HFF-Myc (cell line): Measurements from ENCODE around the gene FKTN.

Source experiments
- DNase-seq: peaks from one replicate; pipeline ENCODE4 v3.0.0-alpha.2; 2011; ENCODE audit warnings: low read depth; ENCODE audit errors: extremely low read depth
- H3K4me3 ChIP-seq: replicated peaks from 2 replicates; pipeline ENCODE4 v1.5.1; 2011; ENCODE audit warnings: low read depth, mild to moderate bottlenecking, control low read depth, low read length
- TF ChIP-seq, protein P1 (sequence below): IDR thresholded peaks from 2 replicates; pipeline ENCODE4 v1.5.1; 2012; ENCODE audit warnings: mild to moderate bottlenecking, low read depth, low read length, control low read depth; ENCODE audit errors: missing control alignments

The FKTN gene

DNA sequence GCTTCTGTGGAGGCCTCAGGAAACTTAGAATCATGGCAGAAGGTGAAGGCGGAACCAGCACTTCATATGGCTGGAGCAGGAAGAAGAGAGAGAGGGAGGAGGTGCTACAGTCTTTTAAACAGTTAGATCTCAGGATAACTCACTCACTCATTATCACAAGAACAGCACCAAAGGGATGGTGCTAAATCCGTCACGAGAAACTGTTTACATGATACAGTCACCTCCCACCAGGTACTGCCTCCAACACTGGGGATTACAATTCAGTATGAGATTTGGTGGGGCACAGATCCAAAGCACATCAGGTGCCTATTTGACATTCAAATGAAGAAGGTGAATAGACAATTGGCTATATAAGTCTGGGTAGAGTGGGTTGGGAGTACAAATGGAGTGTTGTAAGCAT, 35.2 kb downstream of the FKTN start:
- no peak for DNase-seq
- H3K4me3 ChIP-seq, result no peak overlapping the region
- TF ChIP-seq, protein P1, sequence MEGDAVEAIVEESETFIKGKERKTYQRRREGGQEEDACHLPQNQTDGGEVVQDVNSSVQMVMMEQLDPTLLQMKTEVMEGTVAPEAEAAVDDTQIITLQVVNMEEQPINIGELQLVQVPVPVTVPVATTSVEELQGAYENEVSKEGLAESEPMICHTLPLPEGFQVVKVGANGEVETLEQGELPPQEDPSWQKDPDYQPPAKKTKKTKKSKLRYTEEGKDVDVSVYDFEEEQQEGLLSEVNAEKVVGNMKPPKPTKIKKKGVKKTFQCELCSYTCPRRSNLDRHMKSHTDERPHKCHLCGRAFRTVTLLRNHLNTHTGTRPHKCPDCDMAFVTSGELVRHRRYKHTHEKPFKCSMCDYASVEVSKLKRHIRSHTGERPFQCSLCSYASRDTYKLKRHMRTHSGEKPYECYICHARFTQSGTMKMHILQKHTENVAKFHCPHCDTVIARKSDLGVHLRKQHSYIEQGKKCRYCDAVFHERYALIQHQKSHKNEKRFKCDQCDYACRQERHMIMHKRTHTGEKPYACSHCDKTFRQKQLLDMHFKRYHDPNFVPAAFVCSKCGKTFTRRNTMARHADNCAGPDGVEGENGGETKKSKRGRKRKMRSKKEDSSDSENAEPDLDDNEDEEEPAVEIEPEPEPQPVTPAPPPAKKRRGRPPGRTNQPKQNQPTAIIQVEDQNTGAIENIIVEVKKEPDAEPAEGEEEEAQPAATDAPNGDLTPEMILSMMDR, result no peak

DNA sequence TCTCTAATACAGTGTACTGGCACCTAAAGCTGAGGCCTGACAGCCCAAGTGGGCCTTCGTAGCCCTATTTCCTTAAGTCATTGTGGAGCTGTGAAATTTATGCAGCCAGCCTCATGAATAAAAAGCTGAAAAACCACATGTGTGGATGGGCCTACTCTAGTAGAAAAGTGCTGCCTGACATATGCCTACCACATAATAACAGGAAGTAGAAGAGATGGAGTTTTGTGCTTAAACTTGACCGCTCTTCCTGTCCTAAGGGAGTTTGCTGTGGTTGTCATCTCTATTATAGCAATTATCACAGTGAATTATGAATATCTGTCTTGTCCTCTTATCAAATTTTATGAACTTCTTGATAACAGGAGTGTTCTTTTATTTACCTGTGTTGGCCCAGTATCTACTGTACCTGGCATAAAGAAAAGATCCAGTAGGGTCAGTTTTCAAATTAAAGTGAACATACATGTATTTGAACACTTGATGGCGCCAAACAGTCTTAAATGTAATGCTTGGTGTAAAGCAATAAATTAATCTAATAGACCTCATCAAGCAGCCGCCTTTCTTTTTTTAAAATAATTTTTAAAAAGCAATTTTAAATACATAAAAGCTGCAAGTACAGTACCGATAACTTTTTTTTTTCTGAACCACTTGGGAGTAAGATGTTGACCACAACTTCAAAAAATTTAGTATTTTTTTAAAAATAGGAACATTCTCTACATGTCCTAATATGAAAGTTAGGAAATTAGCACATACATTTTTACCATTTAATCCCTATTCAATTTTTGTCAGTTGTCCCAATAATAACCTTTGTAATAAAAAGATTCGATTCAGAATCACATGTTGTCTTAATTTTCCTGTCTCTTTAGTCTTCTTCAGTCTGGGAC, 51.0 kb downstream of the FKTN start:
- DNase-seq, result peak; percentile 11
- no peak overlapping the region for H3K4me3 ChIP-seq
- TF ChIP-seq, protein P1, result peak; percentile 31

DNA sequence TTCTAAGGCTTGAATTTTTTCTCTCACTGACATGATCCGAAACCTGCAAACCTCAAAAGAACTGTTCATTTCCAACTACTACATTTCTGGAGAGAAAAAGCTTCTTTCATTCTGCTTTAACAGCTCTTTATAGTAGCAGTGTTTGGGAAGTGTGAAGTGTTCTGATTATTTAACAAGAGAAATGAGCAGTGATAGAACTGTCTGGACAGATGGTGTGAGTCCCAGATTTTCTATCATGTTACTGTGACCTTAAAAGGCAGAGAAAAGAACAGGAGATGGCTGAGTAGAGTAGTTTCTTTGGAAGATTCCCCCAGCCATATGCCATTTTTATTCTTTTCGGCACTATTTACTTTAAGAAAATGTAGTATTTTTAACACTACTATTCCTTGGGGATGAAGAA, 63.1 kb downstream of the FKTN start:
- no peak for DNase-seq
- TF ChIP-seq, protein P1, result no peak
- H3K4me3 ChIP-seq, result no peak overlapping the region

DNA sequence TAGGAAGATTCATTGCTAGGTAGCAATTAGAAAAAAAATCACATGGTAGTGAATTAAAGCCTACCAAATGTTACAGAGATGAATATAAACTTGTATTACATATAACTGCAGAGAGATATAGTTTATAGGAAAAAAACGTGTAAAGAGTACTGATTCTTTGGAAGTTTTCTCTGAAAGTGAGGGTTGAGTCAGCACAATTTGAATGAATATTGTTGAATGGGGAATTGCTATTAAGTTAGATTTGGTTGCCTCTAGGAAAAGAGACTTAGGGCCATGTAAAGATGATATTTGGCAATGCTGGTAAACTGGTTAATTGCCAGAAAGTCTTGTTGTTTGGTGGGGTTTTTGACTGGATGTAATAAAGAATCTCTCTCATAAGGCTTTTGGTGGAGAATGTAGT, 67.2 kb downstream of the FKTN start:
- no peak for DNase-seq
- TF ChIP-seq, protein P1, result no peak

DNA sequence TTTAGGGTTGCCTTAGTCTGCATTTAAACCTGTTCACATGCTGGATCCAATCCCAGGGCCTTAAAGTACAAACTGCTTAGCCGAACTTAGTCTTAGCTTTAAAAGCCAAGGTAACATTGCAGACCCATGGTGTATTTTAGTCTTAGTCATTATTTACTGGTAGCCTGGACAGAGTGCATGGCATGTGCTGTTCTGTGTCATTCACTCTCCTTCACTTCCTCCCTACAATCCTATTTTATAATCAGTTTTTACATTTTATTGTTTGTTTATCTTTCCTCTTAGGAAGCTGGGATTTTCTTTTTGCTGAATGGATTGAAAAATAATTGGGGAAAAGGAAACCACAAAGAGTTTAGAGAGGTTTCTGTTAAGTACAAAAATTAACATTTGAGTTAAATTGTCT, 74.9 kb downstream of the FKTN start:
- H3K4me3 ChIP-seq, result no peak overlapping the region
- TF ChIP-seq, protein P1, result no peak
- no peak for DNase-seq

More for the DNA sequence above, 67.2 kb downstream of the FKTN start:
- no peak overlapping the region for H3K4me3 ChIP-seq

DNA sequence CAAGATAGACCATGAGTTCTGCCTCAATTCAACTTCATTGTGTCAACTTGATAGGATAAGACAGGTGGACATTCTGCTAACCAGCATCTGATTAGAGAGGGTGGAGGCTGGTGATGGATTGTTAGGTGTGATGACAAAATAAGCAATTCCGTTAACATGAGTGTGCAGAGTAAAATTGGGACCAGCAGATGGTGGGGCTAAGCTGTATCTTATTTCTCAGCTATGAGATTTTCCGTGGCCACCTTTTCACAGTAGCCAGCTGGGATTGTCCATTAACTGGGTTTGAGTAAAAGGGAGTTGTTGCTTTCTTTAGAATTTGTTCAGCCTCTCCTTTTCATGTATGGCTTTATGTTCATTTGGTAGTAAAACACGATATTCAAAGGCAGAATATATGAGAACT, 75.5 kb downstream of the FKTN start:
- H3K4me3 ChIP-seq, result no peak overlapping the region
- TF ChIP-seq, protein P1, result no peak
- no peak for DNase-seq

DNA sequence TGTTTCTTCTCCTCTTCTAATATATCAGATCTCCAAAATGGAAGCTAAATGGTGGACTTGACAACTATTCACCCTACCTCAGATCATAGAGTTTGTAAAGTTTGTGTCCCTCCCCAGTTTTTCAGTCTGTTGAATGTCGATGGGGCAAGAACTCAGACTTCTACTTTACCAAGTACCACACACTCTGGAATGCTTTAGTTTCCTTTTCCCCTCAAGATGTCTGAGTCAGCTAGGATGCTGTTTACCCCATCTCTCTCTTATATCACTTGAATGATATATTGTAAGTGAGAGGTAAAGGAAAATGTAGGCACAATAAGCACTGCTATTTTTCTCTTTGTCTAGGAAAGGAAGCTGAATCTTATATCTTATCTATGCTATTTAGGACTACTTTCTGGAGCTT, 78.4 kb downstream of the FKTN start:
- TF ChIP-seq, protein P1, result no peak
- DNase-seq, result no peak
- no peak overlapping the region for H3K4me3 ChIP-seq
